Stimulated activated CD4-positive, alpha-beta T cell treated with anti-CD3 and anti-CD28 coated beads, Interleukin-15, amount 100 ng/mL, for 24 hours (primary cell): ENCODE data around the gene CLDN6.

ENCODE experiments used
- DNase-seq: peaks from one replicate; pipeline ENCODE4 v3.0.0-alpha.2; 2020

Gene CLDN6

GRCh38 chr16:2983706-2984136 lies 34.3 kb downstream of the CLDN6 start:
- peak; percentile 87 for DNase-seq

GRCh38 chr16:2982402-2982801 lies 35.6 kb downstream of the CLDN6 start:
- DNase-seq, result no peak

- DNase-seq, result no peak
Observed at GRCh38 chr16:2981899-2982250, 36.1 kb downstream of the CLDN6 start.

GRCh38 chr16:2981177-2981898 lies 36.6 kb downstream of the CLDN6 start:
- DNase-seq, result no peak

GRCh38 chr16:2980227-2981176 lies 37.5 kb downstream of the CLDN6 start, which contains the start of gene PKMYT1:
TSS of gene PKMYT1 (minus strand) at chr16:2980446. CDS start at chr16:2979657, 789 bp downstream.
- DNase-seq, result peak; percentile 97

GRCh38 chr16:2979669-2980226 lies 38.2 kb downstream of the CLDN6 start:
- DNase-seq, result peak; percentile 66

GRCh38 chr16:2977440-2977839 lies 40.5 kb downstream of the CLDN6 start:
- DNase-seq, result no peak

GRCh38 chr16:2976673-2977072 lies 41.3 kb downstream of the CLDN6 start:
- no peak for DNase-seq

GRCh38 chr16:2976201-2976600 lies 41.8 kb downstream of the CLDN6 start:
- no peak for DNase-seq

- DNase-seq, result peak; percentile 10
Observed at GRCh38 chr16:2975161-2975795, 42.7 kb downstream of the CLDN6 start.

- no peak for DNase-seq
Observed at GRCh38 chr16:2974319-2975056, 43.5 kb downstream of the CLDN6 start.

- DNase-seq, result peak; percentile 12
Observed at GRCh38 chr16:2973605-2974318, 44.2 kb downstream of the CLDN6 start.

GRCh38 chr16:2973093-2973492 lies 44.9 kb downstream of the CLDN6 start:
- no peak for DNase-seq

- DNase-seq, result peak; percentile 13
Observed at GRCh38 chr16:2971985-2972784, 45.8 kb downstream of the CLDN6 start.

- peak; percentile 27 for DNase-seq
Observed at GRCh38 chr16:2971134-2971984, 46.6 kb downstream of the CLDN6 start.

GRCh38 chr16:2970563-2970962 lies 47.4 kb downstream of the CLDN6 start:
- peak; percentile 22 for DNase-seq

- peak; percentile 91 for DNase-seq
Observed at GRCh38 chr16:2969545-2970521, 48.1 kb downstream of the CLDN6 start.
